GM23338 (cell line): ENCODE measurements around the gene CCR6.

Experiments used
- CREB1 ChIP-seq: fragments of 250-450 bp; sonication (Bioruptor Pico); IDR thresholded peaks from 2 replicates; pipeline ENCODE4 v1.5.0; 2020; ENCODE audit warnings: low read depth, mild to moderate bottlenecking, moderate library complexity
- CTCF ChIP-seq, 2 experiments: fragments of 200-600 bp in 1 of 2; sonication (generic) in 1 of 2; conservative IDR thresholded peaks; 2 replicates each; pipeline versions ENCODE4 v1.5.1 to v1.6.1; 2016 to 2017; ENCODE audit warnings: antibody characterized with exemption in 2 of 2, low read depth in 2 of 2, mild to moderate bottlenecking in 2 of 2, moderate library complexity in 1 of 2
- ETS1 ChIP-seq: IDR thresholded peaks from 2 replicates; pipeline ENCODE4 v1.6.1; 2016; ENCODE audit warnings: antibody characterized with exemption
- EZH2 ChIP-seq: fragments of 200-600 bp; sonication (generic); IDR thresholded peaks from one replicate; pipeline ENCODE4 v1.8.0; 2017; ENCODE audit warnings: antibody characterized with exemption, mild to moderate bottlenecking, low read depth; ENCODE audit not compliant: unreplicated experiment
- EZH2phosphoT487 ChIP-seq: fragments of 200-600 bp; sonication (generic); IDR thresholded peaks from one replicate; pipeline ENCODE4 v1.8.1; 2018; ENCODE audit warnings: antibody characterized with exemption; ENCODE audit not compliant: unreplicated experiment
- JUNB ChIP-seq: IDR thresholded peaks from one replicate; pipeline ENCODE4 v1.6.1; 2016; ENCODE audit warnings: antibody characterized with exemption; ENCODE audit not compliant: unreplicated experiment
- NANOG ChIP-seq: IDR thresholded peaks from 2 replicates; pipeline ENCODE4 v1.6.1; 2016; ENCODE audit warnings: antibody characterized with exemption, borderline replicate concordance
- POLR2AphosphoS5 ChIP-seq: IDR thresholded peaks from 2 replicates; pipeline ENCODE4 v1.6.1; 2016; ENCODE audit warnings: antibody characterized with exemption, low read depth
- REST ChIP-seq: IDR thresholded peaks from one replicate; pipeline ENCODE4 v1.6.1; 2018; ENCODE audit warnings: antibody characterized with exemption; ENCODE audit not compliant: unreplicated experiment
- ZNF114 ChIP-seq: fragments of 250-450 bp; sonication (Bioruptor Pico); IDR thresholded peaks from 2 replicates; pipeline ENCODE4 v1.5.0; 2020; ENCODE audit warnings: mild to moderate bottlenecking, moderate library complexity
- TF ChIP-seq, protein P1 (sequence below): fragments of 250-450 bp; sonication (Bioruptor Pico); IDR thresholded peaks from 2 replicates; pipeline ENCODE4 v1.5.0; 2020; ENCODE audit warnings: mild to moderate bottlenecking, moderate library complexity

GRCh38 chr6:167143041-167143440 is 20.1 kb downstream of the CCR6 start:
- TF ChIP-seq CTCF (conservative IDR thresholded peaks at IDR 0.05; ENCODE audit: low read depth in 2 of 2) (no peak), REST (no peak), NANOG (no peak), POLR2AphosphoS5 (no peak), EZH2phosphoT487 (no peak), EZH2 (no peak), CREB1 (CRISPR knock-in tag) (no peak), ZNF114 (CRISPR knock-in tag) (no peak), JUNB (no peak), ETS1 (no peak)
- TF ChIP-seq, protein P1, sequence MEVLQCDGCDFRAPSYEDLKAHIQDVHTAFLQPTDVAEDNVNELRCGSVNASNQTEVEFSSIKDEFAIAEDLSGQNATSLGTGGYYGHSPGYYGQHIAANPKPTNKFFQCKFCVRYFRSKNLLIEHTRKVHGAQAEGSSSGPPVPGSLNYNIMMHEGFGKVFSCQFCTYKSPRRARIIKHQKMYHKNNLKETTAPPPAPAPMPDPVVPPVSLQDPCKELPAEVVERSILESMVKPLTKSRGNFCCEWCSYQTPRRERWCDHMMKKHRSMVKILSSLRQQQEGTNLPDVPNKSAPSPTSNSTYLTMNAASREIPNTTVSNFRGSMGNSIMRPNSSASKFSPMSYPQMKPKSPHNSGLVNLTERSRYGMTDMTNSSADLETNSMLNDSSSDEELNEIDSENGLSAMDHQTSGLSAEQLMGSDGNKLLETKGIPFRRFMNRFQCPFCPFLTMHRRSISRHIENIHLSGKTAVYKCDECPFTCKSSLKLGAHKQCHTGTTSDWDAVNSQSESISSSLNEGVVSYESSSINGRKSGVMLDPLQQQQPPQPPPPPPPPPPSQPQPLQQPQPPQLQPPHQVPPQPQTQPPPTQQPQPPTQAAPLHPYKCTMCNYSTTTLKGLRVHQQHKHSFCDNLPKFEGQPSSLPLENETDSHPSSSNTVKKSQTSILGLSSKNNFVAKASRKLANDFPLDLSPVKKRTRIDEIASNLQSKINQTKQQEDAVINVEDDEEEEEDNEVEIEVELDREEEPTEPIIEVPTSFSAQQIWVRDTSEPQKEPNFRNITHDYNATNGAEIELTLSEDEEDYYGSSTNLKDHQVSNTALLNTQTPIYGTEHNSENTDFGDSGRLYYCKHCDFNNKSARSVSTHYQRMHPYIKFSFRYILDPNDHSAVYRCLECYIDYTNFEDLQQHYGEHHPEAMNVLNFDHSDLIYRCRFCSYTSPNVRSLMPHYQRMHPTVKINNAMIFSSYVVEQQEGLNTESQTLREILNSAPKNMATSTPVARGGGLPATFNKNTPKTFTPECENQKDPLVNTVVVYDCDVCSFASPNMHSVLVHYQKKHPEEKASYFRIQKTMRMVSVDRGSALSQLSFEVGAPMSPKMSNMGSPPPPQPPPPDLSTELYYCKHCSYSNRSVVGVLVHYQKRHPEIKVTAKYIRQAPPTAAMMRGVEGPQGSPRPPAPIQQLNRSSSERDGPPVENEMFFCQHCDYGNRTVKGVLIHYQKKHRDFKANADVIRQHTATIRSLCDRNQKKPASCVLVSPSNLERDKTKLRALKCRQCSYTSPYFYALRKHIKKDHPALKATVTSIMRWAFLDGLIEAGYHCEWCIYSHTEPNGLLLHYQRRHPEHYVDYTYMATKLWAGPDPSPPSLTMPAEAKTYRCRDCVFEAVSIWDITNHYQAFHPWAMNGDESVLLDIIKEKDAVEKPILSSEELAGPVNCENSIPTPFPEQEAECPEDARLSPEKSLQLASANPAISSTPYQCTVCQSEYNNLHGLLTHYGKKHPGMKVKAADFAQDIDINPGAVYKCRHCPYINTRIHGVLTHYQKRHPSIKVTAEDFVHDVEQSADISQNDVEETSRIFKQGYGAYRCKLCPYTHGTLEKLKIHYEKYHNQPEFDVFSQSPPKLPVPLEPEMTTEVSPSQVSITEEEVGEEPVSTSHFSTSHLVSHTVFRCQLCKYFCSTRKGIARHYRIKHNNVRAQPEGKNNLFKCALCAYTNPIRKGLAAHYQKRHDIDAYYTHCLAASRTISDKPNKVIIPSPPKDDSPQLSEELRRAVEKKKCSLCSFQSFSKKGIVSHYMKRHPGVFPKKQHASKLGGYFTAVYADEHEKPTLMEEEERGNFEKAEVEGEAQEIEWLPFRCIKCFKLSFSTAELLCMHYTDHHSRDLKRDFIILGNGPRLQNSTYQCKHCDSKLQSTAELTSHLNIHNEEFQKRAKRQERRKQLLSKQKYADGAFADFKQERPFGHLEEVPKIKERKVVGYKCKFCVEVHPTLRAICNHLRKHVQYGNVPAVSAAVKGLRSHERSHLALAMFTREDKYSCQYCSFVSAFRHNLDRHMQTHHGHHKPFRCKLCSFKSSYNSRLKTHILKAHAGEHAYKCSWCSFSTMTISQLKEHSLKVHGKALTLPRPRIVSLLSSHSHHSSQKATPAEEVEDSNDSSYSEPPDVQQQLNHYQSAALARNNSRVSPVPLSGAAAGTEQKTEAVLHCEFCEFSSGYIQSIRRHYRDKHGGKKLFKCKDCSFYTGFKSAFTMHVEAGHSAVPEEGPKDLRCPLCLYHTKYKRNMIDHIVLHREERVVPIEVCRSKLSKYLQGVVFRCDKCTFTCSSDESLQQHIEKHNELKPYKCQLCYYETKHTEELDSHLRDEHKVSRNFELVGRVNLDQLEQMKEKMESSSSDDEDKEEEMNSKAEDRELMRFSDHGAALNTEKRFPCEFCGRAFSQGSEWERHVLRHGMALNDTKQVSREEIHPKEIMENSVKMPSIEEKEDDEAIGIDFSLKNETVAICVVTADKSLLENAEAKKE (CRISPR knock-in tag), result no peak
